Fibroblast of the aortic adventitia (primary cell): Measurements from ENCODE around the gene LCP2. TPM values are rescaled to one million over a fixed set of nuclear protein-coding genes. Genes with fewer than 3 reads are reported as not detected.

Experiments used
- DNase-seq: peaks from one replicate; pipeline ENCODE4 v3.0.0-alpha.2; 2010; ENCODE audit warnings: low read depth
- H3K4me3 ChIP-seq: 2 replicates; pipeline ENCODE4 v1.5.1; 2011; ENCODE audit warnings: low read depth, mild to moderate bottlenecking, control low read depth, low read length, moderate library complexity
- total RNA-seq: library from RNA; depleted of rRNA; stranded (reverse); fragments of >200 nt; gene quantifications from 2 replicates; pipeline ENCODE4 v1.2.3, GENCODE V29; 2012; ENCODE audit warnings: low replicate concordance
- TF ChIP-seq, protein P1 (sequence below): IDR thresholded peaks from 2 replicates; pipeline ENCODE4 v1.5.1; 2011; ENCODE audit warnings: mild to moderate bottlenecking, low read length, control low read depth, inconsistent platforms; ENCODE audit not compliant: insufficient read depth

The LCP2 gene
- total RNA-seq, 1 donor: not detected

DNA sequence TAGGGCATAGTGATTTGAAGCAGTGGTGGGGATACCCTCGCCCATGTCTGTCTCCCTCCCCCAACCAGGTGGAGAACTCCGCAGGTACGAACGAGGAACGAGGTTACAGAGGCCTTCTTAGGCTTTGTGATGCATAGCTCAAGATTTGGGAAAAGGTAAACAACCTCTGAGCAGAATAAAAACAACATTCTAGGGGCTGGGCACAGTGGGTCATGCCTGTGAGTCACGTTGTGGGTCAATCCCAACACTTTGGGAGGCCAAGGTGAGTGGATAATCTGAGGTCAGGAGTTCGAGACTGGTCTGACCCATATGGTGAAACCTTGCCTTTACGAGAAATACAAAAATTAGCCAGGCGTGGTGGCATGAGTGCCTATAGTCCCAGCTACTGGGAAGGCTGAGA lies 3.6 kb upstream of the LCP2 start:
- H3K4me3 ChIP-seq: no peak overlapping the region
- DNase-seq: no peak
- TF ChIP-seq, protein P1, sequence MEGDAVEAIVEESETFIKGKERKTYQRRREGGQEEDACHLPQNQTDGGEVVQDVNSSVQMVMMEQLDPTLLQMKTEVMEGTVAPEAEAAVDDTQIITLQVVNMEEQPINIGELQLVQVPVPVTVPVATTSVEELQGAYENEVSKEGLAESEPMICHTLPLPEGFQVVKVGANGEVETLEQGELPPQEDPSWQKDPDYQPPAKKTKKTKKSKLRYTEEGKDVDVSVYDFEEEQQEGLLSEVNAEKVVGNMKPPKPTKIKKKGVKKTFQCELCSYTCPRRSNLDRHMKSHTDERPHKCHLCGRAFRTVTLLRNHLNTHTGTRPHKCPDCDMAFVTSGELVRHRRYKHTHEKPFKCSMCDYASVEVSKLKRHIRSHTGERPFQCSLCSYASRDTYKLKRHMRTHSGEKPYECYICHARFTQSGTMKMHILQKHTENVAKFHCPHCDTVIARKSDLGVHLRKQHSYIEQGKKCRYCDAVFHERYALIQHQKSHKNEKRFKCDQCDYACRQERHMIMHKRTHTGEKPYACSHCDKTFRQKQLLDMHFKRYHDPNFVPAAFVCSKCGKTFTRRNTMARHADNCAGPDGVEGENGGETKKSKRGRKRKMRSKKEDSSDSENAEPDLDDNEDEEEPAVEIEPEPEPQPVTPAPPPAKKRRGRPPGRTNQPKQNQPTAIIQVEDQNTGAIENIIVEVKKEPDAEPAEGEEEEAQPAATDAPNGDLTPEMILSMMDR: no peak

DNA sequence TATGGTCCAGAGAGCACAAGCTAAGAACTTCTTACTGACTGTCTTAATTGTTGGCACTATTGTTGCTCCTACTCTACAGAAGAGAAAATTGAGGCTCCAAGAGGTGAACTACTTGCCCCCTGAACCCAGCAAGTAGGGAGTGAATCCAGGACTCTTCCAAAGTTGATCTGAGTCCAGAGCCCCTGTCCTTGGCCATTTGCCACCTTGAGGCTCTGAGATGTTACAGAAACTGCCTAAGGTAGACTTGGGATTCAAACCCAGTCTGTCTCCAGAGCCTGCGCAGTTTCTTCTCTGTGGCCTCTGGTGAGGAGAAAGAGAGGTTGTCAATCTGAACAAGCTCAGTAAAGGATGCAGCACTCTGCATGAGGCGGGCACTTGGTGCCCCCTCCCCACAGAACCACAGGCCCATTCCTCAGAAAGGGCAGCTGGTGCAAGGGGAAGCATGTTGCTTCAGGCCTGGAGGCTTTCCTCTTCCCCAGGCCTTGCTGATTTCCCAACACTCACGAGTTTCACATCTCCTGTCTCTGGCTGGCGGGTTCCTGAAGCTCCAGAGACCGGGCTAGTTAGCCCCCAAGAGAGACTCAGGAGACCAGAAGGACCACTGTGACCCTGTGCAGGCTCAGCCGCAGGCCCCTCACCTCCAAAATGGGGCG lies 2.9 kb upstream of the LCP2 start:
- no peak overlapping the region for H3K4me3 ChIP-seq
- DNase-seq: no peak
- TF ChIP-seq, protein P1: no peak

DNA sequence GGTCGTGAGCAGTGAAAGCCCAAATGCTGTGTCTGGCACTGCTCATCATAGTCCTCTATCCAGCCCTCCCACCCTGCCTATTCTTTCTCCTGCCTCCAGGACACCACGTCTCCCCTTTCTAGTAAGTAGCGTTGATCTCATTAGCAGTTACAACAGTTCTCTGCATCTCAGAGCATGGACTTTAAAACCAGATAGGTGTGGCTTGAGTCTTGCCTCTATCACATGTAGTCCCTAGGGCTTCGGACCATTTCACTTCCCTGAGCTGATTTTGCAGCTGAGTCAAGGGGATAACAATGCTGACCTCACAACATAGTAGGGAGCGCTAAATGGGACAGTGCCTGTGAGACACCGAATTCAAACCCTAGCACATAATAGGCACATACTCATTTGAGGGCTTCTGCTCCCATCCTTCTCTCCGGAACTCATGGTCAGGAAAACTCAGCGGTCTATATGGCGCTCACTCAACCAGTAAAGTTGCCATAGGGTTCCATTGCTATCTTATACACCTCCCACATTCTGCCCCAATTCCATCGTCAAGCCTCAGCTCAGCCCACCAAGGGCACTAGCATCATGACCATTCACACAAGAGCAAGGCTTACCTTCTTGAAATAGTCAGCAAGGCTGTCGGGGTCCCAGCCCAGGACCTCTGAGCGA lies 515 bp downstream of the LCP2 start:
- TF ChIP-seq, protein P1: no peak
- DNase-seq: no peak
- no peak overlapping the region for H3K4me3 ChIP-seq

DNA sequence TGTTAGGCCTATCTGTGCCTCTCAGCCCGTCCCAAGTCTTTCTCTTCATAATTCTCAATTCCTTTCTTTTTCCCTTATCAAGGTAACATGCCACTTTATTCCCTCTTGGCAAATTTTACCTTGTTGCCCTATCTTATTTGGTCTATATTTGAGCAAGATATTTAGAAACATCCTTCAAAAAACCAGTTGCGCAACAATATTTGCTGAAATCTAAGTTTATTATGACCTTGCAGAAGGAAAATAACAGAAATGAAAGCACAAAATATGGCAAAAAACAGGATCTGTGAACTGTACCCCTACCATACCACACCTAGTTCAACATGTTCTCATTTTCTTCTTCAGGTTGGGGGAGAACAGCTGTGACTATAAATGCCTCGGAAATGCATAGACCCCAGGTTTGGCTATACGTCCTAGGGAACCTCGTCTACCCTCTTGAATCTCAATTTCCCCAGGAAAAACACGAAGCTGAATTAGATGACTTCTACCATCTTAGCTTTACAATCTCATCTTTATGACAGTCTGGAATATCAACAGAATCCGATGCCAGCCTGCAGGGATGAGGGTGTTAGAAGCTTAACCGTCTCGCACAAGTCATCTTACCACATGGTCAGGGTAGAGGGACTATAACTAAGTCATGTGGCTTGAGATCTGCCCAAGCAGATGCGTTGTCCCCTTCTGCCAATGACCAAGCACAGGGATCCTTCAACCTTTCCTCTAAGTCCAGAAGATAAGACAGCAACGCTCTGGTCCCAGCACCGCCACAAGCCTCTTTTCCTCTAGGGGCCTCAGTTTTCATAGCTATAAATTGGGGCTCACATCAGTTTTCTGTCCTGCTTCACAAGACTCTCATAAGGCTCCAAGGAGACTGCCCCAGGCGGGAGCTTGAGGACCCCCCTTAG lies 1.3 kb downstream of the LCP2 start:
- TF ChIP-seq, protein P1: no peak
- no peak for DNase-seq
- H3K4me3 ChIP-seq: no peak overlapping the region

DNA sequence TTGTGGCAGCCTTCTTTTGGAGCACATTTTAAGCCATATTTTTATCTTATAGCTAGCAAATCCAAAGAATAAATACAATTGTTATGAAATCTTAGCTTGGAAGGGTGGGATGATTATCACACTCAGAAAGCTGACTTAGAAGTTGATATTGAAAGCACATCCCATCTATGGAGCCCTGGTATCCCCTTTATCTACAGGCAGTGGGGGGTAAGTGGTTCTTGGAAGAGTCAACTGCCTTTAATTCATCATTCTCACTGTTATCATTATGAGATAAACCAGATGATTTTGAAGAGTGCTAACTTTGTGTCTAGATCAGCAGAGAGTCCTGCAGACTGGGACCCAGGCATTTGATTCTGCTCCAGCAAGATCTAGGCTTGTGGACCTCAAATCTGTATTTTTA lies 3.0 kb downstream of the LCP2 start:
- DNase-seq: no peak
- H3K4me3 ChIP-seq: no peak overlapping the region
- TF ChIP-seq, protein P1: no peak

DNA sequence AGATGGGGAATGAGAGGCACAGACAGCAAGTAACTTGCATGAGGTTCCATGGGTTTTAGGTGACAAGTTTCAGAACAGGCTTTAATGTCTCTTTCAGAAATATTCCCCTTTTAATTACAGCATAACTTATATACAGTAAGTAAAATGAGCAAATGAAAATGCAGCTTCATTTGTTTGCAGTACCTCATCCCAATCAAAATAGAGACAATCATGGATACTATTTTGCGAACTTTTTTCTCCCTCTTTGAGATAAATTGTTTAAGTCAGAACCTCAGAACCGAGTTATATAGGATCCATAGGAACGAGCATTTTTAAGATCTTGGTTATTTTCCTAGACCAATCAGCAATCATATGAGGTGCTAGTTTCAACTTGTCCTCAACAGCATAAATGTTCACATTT lies 3.5 kb downstream of the LCP2 start:
- no peak overlapping the region for H3K4me3 ChIP-seq
- TF ChIP-seq, protein P1: no peak
- no peak for DNase-seq
